Measurements from ENCODE around the gene EVA1A. TPM values are rescaled to one million over a fixed set of nuclear protein-coding genes. Genes with fewer than 3 reads are reported as not detected.

Gene EVA1A
- total and polyA plus RNA-seq, 2 experiments from 2014 or later, result 4.6 to 7.9 TPM

- H3K36me3 ChIP-seq (ENCODE audit: insufficient read depth), result no peaks in the 10 kb centered on the region
- H3K4me2 ChIP-seq, result no peak overlapping the region
- H4K20me1 ChIP-seq (replicated peaks; ENCODE audit: insufficient read depth), result no peaks in the 10 kb centered on the region
- TF ChIP-seq EZH2phosphoT487 (IDR thresholded peaks at IDR 0.05; ENCODE audit: unreplicated experiment), result no peak
- no peak for TF ChIP-seq ZNF114 (CRISPR knock-in tag; IDR thresholded peaks at IDR 0.05)
- TF ChIP-seq STAT1 (IDR thresholded peaks at IDR 0.05; ENCODE audit: unreplicated experiment), result no peak
- TF ChIP-seq REST (IDR thresholded peaks at IDR 0.05; ENCODE audit: unreplicated experiment), result no peak
- no peak for TF ChIP-seq EZH2 (IDR thresholded peaks at IDR 0.05; ENCODE audit: low read depth, unreplicated experiment)
- TF ChIP-seq ZNF462 (CRISPR knock-in tag; IDR thresholded peaks at IDR 0.05), result no peak
- TF ChIP-seq CREB1 (CRISPR knock-in tag; IDR thresholded peaks at IDR 0.05; ENCODE audit: low read depth), result no peak
- H3K79me2 ChIP-seq (replicated peaks; ENCODE audit: insufficient read depth), result no peaks in the 10 kb centered on the region
- H3K4me3 ChIP-seq, result no peak overlapping the region
- DNase-seq (ENCODE audit: low spot score), result no peak
- Mint-ChIP-seq H3K9me3 (no peaks in the 10 kb centered on the region), H3K27me3 (ENCODE audit: insufficient read depth, low read depth, poor library complexity) (peaks cover 25% of the 10 kb centered on the region), H3K36me3 (ENCODE audit: low read depth) (no peaks in the 10 kb centered on the region), H3K4me1 (peaks cover 60% of the 10 kb centered on the region), H3K27ac (no peak overlapping the region), H3K4me3 (no peak overlapping the region)
- ATAC-seq, result no peak
- H3K27me3 ChIP-seq (ENCODE audit: insufficient read depth), result peaks cover 26% of the 10 kb centered on the region
- no peak overlapping the region for H2AFZ ChIP-seq
- peaks cover 42% of the 10 kb centered on the region for H3K4me1 ChIP-seq (ENCODE audit: insufficient read depth)
- no peak overlapping the region for H3K27ac ChIP-seq (ENCODE audit: low read depth)
- no peaks in the 10 kb centered on the region for H3F3A ChIP-seq (replicated peaks; ENCODE audit: low read depth)
- 0 out of 2 replicates have a peak, but pooled peaks cover 3% of the 10 kb centered on the region for H3K9me2 ChIP-seq (ENCODE audit: insufficient read depth)
Observed at GRCh38 chr2:75557474-75558133, 3.1 kb downstream of the EVA1A start.
